ENCODE results near the gene GLB1L3.

- TF ChIP-seq POLR2A (IDR thresholded peaks at IDR 0.05) = no peak
- no peak for TF ChIP-seq EP300 (IDR thresholded peaks at IDR 0.05)
- TF ChIP-seq, protein P1, sequence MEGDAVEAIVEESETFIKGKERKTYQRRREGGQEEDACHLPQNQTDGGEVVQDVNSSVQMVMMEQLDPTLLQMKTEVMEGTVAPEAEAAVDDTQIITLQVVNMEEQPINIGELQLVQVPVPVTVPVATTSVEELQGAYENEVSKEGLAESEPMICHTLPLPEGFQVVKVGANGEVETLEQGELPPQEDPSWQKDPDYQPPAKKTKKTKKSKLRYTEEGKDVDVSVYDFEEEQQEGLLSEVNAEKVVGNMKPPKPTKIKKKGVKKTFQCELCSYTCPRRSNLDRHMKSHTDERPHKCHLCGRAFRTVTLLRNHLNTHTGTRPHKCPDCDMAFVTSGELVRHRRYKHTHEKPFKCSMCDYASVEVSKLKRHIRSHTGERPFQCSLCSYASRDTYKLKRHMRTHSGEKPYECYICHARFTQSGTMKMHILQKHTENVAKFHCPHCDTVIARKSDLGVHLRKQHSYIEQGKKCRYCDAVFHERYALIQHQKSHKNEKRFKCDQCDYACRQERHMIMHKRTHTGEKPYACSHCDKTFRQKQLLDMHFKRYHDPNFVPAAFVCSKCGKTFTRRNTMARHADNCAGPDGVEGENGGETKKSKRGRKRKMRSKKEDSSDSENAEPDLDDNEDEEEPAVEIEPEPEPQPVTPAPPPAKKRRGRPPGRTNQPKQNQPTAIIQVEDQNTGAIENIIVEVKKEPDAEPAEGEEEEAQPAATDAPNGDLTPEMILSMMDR (IDR thresholded peaks at IDR 0.05) = no peak
Measured at GRCh38 chr11:134260503-134260902, 15.7 kb upstream of the GLB1L3 start.
